Jurkat, Clone E6-1 (cell line): ENCODE measurements around the gene HEATR5A.
"Not testable (repeated sequence)": the region's sequence is repeated elsewhere in the genome, so short reads cannot be mapped to it uniquely, and the experiment has no call there.

Experiments used
- DNase-seq: peaks from one replicate; pipeline ENCODE4 v3.0.0-alpha.2; 2011; ENCODE audit warnings: low read depth, low spot score
- H3K4me3 ChIP-seq: 2 replicates; pipeline ENCODE4 v1.5.1; 2011; ENCODE audit warnings: mild to moderate bottlenecking, low read length, control low read depth, moderate library complexity

Gene HEATR5A

GRCh38 chr14:31395572-31396205 is 24.7 kb downstream of the HEATR5A start:
- DNase-seq = no peak

GRCh38 chr14:31395119-31395518 is 25.2 kb downstream of the HEATR5A start:
- H3K4me3 ChIP-seq = no peak overlapping the region
- no peak for DNase-seq

More at GRCh38 chr14:31395572-31396205, 24.7 kb downstream of the HEATR5A start:
- no peak overlapping the region for H3K4me3 ChIP-seq

- peak; percentile 30 for DNase-seq
- no peak overlapping the region for H3K4me3 ChIP-seq
Measured at GRCh38 chr14:31391977-31392503, 28.3 kb downstream of the HEATR5A start.

- H3K4me3 ChIP-seq = no peak overlapping the region
- DNase-seq = no peak
Measured at GRCh38 chr14:31391473-31391872, 28.9 kb downstream of the HEATR5A start.

GRCh38 chr14:31389946-31390345 is 30.4 kb downstream of the HEATR5A start:
- H3K4me3 ChIP-seq = no peak overlapping the region
- no peak for DNase-seq

GRCh38 chr14:31388687-31389413 is 31.5 kb downstream of the HEATR5A start:
- no peak overlapping the region for H3K4me3 ChIP-seq
- no peak for DNase-seq

GRCh38 chr14:31387091-31387490 is 33.3 kb downstream of the HEATR5A start:
- no peak for DNase-seq
- no peak overlapping the region for H3K4me3 ChIP-seq

- no peak for DNase-seq
- H3K4me3 ChIP-seq = no peak overlapping the region
Measured at GRCh38 chr14:31386271-31386670, 34.1 kb downstream of the HEATR5A start.

GRCh38 chr14:31382221-31382620 is 38.1 kb downstream of the HEATR5A start:
- H3K4me3 ChIP-seq = no peak overlapping the region
- DNase-seq = no peak

- no peak overlapping the region for H3K4me3 ChIP-seq
- no peak for DNase-seq
Measured at GRCh38 chr14:31380106-31380505, 40.2 kb downstream of the HEATR5A start.

GRCh38 chr14:31379125-31379947 is 41.0 kb downstream of the HEATR5A start:
- H3K4me3 ChIP-seq, DNase-seq: not testable (repeated sequence)

GRCh38 chr14:31377433-31377832 is 42.9 kb downstream of the HEATR5A start:
- no peak overlapping the region for H3K4me3 ChIP-seq
- no peak for DNase-seq

GRCh38 chr14:31371646-31372045 is 48.7 kb downstream of the HEATR5A start:
- peak; percentile 44 for DNase-seq

GRCh38 chr14:31363331-31364073 is 56.8 kb downstream of the HEATR5A start:
- no peak for DNase-seq

More at GRCh38 chr14:31371646-31372045, 48.7 kb downstream of the HEATR5A start:
- no peak overlapping the region for H3K4me3 ChIP-seq

GRCh38 chr14:31362746-31363145 is 57.6 kb downstream of the HEATR5A start:
- H3K4me3 ChIP-seq = no peak overlapping the region
- no peak for DNase-seq

More at GRCh38 chr14:31363331-31364073, 56.8 kb downstream of the HEATR5A start:
- H3K4me3 ChIP-seq = no peak overlapping the region

- not testable (repeated sequence) for H3K4me3 ChIP-seq, DNase-seq
Measured at GRCh38 chr14:31361761-31362160, 58.6 kb downstream of the HEATR5A start.

GRCh38 chr14:31360919-31361662 is 59.3 kb downstream of the HEATR5A start:
- no peak overlapping the region for H3K4me3 ChIP-seq
- DNase-seq = no peak

GRCh38 chr14:31357279-31357678 is 63.1 kb downstream of the HEATR5A start:
- DNase-seq = no peak
- no peak overlapping the region for H3K4me3 ChIP-seq
